ENCODE data around the gene NCEH1. TPM values are rescaled to one million over a fixed set of nuclear protein-coding genes. Genes with fewer than 3 reads are reported as not detected.

The NCEH1 gene
- polyA plus RNA-seq, 1 of the 3 experiments (the other 2 are of a cell fraction): 7.5 TPM

- POLR2A ChIA-PET: no interaction called here
- no peak for TF ChIP-seq JUND (IDR thresholded peaks at IDR 0.05)
- no peak for TF ChIP-seq SIN3A (IDR thresholded peaks at IDR 0.05; ENCODE audit: borderline replicate concordance, low read depth, low read length)
- TF ChIP-seq NFIC (IDR thresholded peaks at IDR 0.05; ENCODE audit: borderline replicate concordance): no peak
- TF ChIP-seq TCF12 (IDR thresholded peaks at IDR 0.05): no peak
- TF ChIP-seq, protein P1, sequence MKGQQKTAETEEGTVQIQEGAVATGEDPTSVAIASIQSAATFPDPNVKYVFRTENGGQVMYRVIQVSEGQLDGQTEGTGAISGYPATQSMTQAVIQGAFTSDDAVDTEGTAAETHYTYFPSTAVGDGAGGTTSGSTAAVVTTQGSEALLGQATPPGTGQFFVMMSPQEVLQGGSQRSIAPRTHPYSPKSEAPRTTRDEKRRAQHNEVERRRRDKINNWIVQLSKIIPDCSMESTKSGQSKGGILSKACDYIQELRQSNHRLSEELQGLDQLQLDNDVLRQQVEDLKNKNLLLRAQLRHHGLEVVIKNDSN (IDR thresholded peaks at IDR 0.05; ENCODE audit: borderline replicate concordance, low read depth): no peak
- no peak for TF ChIP-seq CHD2 (IDR thresholded peaks at IDR 0.05; ENCODE audit: low read length, partially characterized antibody)
- no peak for TF ChIP-seq CTCF (IDR thresholded peaks at IDR 0.05)
- no peak for TF ChIP-seq FOSL2 (IDR thresholded peaks at IDR 0.05; ENCODE audit: borderline replicate concordance, low read depth)
- TF ChIP-seq SMC3 (IDR thresholded peaks at IDR 0.05; ENCODE audit: low read depth, low read length): no peak
- TF ChIP-seq MEF2A (IDR thresholded peaks at IDR 0.05; ENCODE audit: borderline replicate concordance, low read depth): no peak
- H3K9me3 ChIP-seq: no peaks in the 10 kb centered on the region
- no peak overlapping the region for H3K4me3 ChIP-seq (ENCODE audit: low read depth in 2 of 2, low read length in 1 of 2)
- no peak overlapping the region for H3K27ac ChIP-seq (ENCODE audit: low read depth in 2 of 2, low read length in 1 of 2)
- peaks cover 18 to 19% of the 10 kb centered on the region in 2 experiments for H3K36me3 ChIP-seq (replicated peaks in 1 of 2; ENCODE audit: control insufficient read depth in 1 of 2, insufficient read depth in 2 of 2, low read length in 1 of 2)
- CTCF ChIA-PET: interaction anchor here (1.8 kb wide), 1 partner anchor 12 kb away, joined by 7 read pairs; no protein-coding TSS in a partner anchor
- H4K20me1 ChIP-seq (ENCODE audit: insufficient read depth): no peaks in the 10 kb centered on the region
- no peaks in the 10 kb centered on the region for H3K9me2 ChIP-seq
- no peak for DNase-seq
- H3K4me1 ChIP-seq (ENCODE audit: control insufficient read depth in 1 of 2, insufficient read depth in 2 of 2, low read depth in 1 of 2, low read length in 1 of 2): no peaks in the 10 kb centered on the region
- H3F3A ChIP-seq (replicated peaks; ENCODE audit: insufficient read depth): no peaks in the 10 kb centered on the region
- H2AFZ ChIP-seq (ENCODE audit: low read depth): no peak overlapping the region
- 63% methylated on average over 1 of the region's 3 CpGs for WGBS (ENCODE audit: low lambda C conversion rate)
- H3K9ac ChIP-seq: no peak overlapping the region
- H3K4me2 ChIP-seq: no peak overlapping the region
- H3K79me2 ChIP-seq (ENCODE audit: insufficient read depth): no peaks in the 10 kb centered on the region
- H3K27me3 ChIP-seq (ENCODE audit: insufficient read depth): no peaks in the 10 kb centered on the region
Observed at GRCh38 chr3:172634948-172635347, 75.9 kb downstream of the NCEH1 start.

- no peak overlapping the region for H3K27ac ChIP-seq (ENCODE audit: low read depth in 2 of 2, low read length in 1 of 2)
- no peak overlapping the region for H3K4me3 ChIP-seq (ENCODE audit: low read depth in 2 of 2, low read length in 1 of 2)
- no peak overlapping the region for H3K9ac ChIP-seq
- no peaks in the 10 kb centered on the region for H3K79me2 ChIP-seq (ENCODE audit: insufficient read depth)
- no peaks in the 10 kb centered on the region for H3K9me3 ChIP-seq
- ChIA-PET CTCF (no interaction called here), POLR2A (no interaction called here)
- no peak for DNase-seq
- H3K36me3 ChIP-seq (replicated peaks in 1 of 2; ENCODE audit: control insufficient read depth in 1 of 2, insufficient read depth in 2 of 2, low read length in 1 of 2): peaks cover 4 to 16% of the 10 kb centered on the region in 2 experiments
- H3K4me1 ChIP-seq (ENCODE audit: control insufficient read depth in 1 of 2, insufficient read depth in 2 of 2, low read depth in 1 of 2, low read length in 1 of 2): 0 out of 4 replicates have a peak, but pooled peaks cover 0 to 7% of the 10 kb centered on the region in 2 experiments
- peaks cover 8% of the 10 kb centered on the region for H3F3A ChIP-seq (replicated peaks; ENCODE audit: insufficient read depth)
- no peak overlapping the region for H3K4me2 ChIP-seq
- no peaks in the 10 kb centered on the region for H3K27me3 ChIP-seq (ENCODE audit: insufficient read depth)
- no peaks in the 10 kb centered on the region for H3K9me2 ChIP-seq
- WGBS (ENCODE audit: low lambda C conversion rate): 87% methylated on average over 1 of the region's 1 CpG
- H2AFZ ChIP-seq (ENCODE audit: low read depth): no peak overlapping the region
- H4K20me1 ChIP-seq (ENCODE audit: insufficient read depth): no peaks in the 10 kb centered on the region
- TF ChIP-seq YY1 (IDR thresholded peaks at IDR 0.05; ENCODE audit: low read depth) (no peak), FOXM1 (IDR thresholded peaks at IDR 0.05; ENCODE audit: low read depth) (no peak), TEAD4 (IDR thresholded peaks at IDR 0.05; ENCODE audit: borderline replicate concordance, insufficient read depth) (no peak), NFIC (IDR thresholded peaks at IDR 0.05; ENCODE audit: borderline replicate concordance) (no peak), GABPA (IDR thresholded peaks at IDR 0.05; ENCODE audit: low read depth) (no peak), CTCF (IDR thresholded peaks at IDR 0.05) (no peak), FOSL2 (IDR thresholded peaks at IDR 0.05; ENCODE audit: borderline replicate concordance, low read depth) (no peak), RAD21 (IDR thresholded peaks at IDR 0.05; ENCODE audit: low read length) (no peak), EP300 (IDR thresholded peaks at IDR 0.05; ENCODE audit: borderline replicate concordance in 1 of 2, low read depth in 1 of 2, low read length in 1 of 2) (no peak)
- TF ChIP-seq, protein P2, sequence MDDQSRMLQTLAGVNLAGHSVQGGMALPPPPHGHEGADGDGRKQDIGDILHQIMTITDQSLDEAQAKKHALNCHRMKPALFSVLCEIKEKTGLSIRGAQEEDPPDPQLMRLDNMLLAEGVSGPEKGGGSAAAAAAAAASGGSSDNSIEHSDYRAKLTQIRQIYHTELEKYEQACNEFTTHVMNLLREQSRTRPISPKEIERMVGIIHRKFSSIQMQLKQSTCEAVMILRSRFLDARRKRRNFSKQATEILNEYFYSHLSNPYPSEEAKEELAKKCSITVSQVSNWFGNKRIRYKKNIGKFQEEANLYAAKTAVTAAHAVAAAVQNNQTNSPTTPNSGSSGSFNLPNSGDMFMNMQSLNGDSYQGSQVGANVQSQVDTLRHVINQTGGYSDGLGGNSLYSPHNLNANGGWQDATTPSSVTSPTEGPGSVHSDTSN (IDR thresholded peaks at IDR 0.05): no peak
- TF ChIP-seq, protein P3, sequence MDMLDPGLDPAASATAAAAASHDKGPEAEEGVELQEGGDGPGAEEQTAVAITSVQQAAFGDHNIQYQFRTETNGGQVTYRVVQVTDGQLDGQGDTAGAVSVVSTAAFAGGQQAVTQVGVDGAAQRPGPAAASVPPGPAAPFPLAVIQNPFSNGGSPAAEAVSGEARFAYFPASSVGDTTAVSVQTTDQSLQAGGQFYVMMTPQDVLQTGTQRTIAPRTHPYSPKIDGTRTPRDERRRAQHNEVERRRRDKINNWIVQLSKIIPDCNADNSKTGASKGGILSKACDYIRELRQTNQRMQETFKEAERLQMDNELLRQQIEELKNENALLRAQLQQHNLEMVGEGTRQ (IDR thresholded peaks at IDR 0.05; ENCODE audit: borderline replicate concordance, low read depth, low read length): no peak
- TF ChIP-seq, protein P4, sequence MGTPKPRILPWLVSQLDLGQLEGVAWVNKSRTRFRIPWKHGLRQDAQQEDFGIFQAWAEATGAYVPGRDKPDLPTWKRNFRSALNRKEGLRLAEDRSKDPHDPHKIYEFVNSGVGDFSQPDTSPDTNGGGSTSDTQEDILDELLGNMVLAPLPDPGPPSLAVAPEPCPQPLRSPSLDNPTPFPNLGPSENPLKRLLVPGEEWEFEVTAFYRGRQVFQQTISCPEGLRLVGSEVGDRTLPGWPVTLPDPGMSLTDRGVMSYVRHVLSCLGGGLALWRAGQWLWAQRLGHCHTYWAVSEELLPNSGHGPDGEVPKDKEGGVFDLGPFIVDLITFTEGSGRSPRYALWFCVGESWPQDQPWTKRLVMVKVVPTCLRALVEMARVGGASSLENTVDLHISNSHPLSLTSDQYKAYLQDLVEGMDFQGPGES (IDR thresholded peaks at IDR 0.05; ENCODE audit: low read depth, low read length): no peak
Observed at GRCh38 chr3:172630316-172630715, 80.6 kb downstream of the NCEH1 start.
